H1 (cell line): Measurements from ENCODE around the gene CHST3. TPM values are rescaled to one million over a fixed set of nuclear protein-coding genes. Genes with fewer than 3 reads are reported as not detected.

Experiments
- CTCF ChIA-PET: fragments of 300-600 bp; sonication (Branson Sonifier 250); formaldehyde crosslinking; loops from one replicate; lab custom pipeline; 2021; ENCODE audit not compliant: partially characterized antibody; lab: Charles Lee
- POLR2A ChIA-PET: fragments of 300-600 bp; sonication (Branson Sonifier 250); formaldehyde crosslinking; loops from one replicate; lab custom pipeline; 2021; ENCODE audit warnings: inconsistent platforms; ENCODE audit not compliant: partially characterized antibody; lab: Charles Lee
- DNase-seq, 2 experiments: peaks; one replicate each; pipeline versions ENCODE4 v3.0.0 to v3.0.0-alpha.2; 2010 to 2022; ENCODE audit warnings: low spot score in 2 of 2, low read depth in 1 of 2, mixed read lengths in 1 of 2
- FAIRE-seq: peaks from 2 replicates; lab custom pipeline; 2011; peaks lifted over from hg19 to GRCh38; lab: Jason Lieb, UNC
- H2AFZ ChIP-seq: 2 replicates; pipeline ENCODE4 v1.8.1; 2012; ENCODE audit warnings: low read length, inconsistent platforms
- H2AK5ac ChIP-seq: 2 replicates; pipeline ENCODE4 v1.6.1; 2013; ENCODE audit warnings: low read depth, low read length
- H2BK120ac ChIP-seq: replicated peaks from 2 replicates; pipeline ENCODE3; 2013; ENCODE audit warnings: low read depth, low read length, inconsistent platforms
- H2BK12ac ChIP-seq: 2 replicates; pipeline ENCODE4 v1.6.1; 2013; ENCODE audit warnings: low read depth, low read length
- H2BK15ac ChIP-seq: 2 replicates; pipeline ENCODE4 v1.6.1; 2013; ENCODE audit warnings: low read length
- H2BK20ac ChIP-seq: 2 replicates; pipeline ENCODE4 v1.6.1; 2013; ENCODE audit warnings: low read length
- H2BK5ac ChIP-seq: 2 replicates; pipeline ENCODE4 v1.6.1; 2013; ENCODE audit warnings: low read depth, low read length
- H3K14ac ChIP-seq: 2 replicates; pipeline ENCODE4 v1.6.1; 2013; ENCODE audit warnings: inconsistent platforms; ENCODE audit not compliant: insufficient read length
- H3K18ac ChIP-seq: 2 replicates; pipeline ENCODE4 v1.6.1; 2013; ENCODE audit warnings: low read length; ENCODE audit errors: extremely low read depth
- H3K23ac ChIP-seq: 2 replicates; pipeline ENCODE4 v1.6.1; 2013; ENCODE audit warnings: inconsistent platforms; ENCODE audit not compliant: insufficient read length
- H3K23me2 ChIP-seq: 2 replicates; pipeline ENCODE4 v1.6.1; 2013; ENCODE audit warnings: low read depth, low read length
- H3K27ac ChIP-seq: 2 replicates; pipeline ENCODE4 v1.6.1; 2011; ENCODE audit warnings: low read depth, low read length, inconsistent platforms
- H3K27me3 ChIP-seq, 4 experiments: replicated peaks in 1 of 4; 1 replicate in 1 of 4; 2 replicates in 3 of 4; pipeline versions ENCODE4 v1.6.1 to v1.8.1; 2011 to 2013; ENCODE audit warnings: low read length in 3 of 4, mild to moderate bottlenecking in 3 of 4, inconsistent platforms in 2 of 4, mixed read lengths in 2 of 4, moderate library complexity in 1 of 4; ENCODE audit not compliant: control insufficient read depth in 3 of 4, insufficient read depth in 3 of 4; ENCODE audit errors: extremely low read depth in 1 of 4
- H3K36me3 ChIP-seq, 4 experiments: 2 replicates each; pipeline versions ENCODE4 v1.6.1 to v1.8.1; 2011 to 2013; ENCODE audit warnings: mild to moderate bottlenecking in 4 of 4, low read length in 3 of 4, moderate library complexity in 2 of 4, control low read depth in 1 of 4, inconsistent platforms in 1 of 4; ENCODE audit not compliant: insufficient read depth in 4 of 4, control insufficient read depth in 2 of 4
- H3K4ac ChIP-seq: replicated peaks from 2 replicates; pipeline ENCODE3; 2013; ENCODE audit warnings: low read length, low read depth, mixed read lengths, inconsistent platforms; ENCODE audit not compliant: insufficient read length
- H3K4me1 ChIP-seq, 4 experiments: replicated peaks in 1 of 4; 1 replicate in 1 of 4; 2 replicates in 3 of 4; pipeline versions ENCODE4 v1.6.1 to v1.8.1; 2011 to 2013; ENCODE audit warnings: low read length in 3 of 4, inconsistent platforms in 2 of 4, mixed read lengths in 1 of 4; ENCODE audit not compliant: insufficient read depth in 4 of 4, control insufficient read depth in 3 of 4
- H3K4me2 ChIP-seq, 2 experiments: 2 replicates each; pipeline versions ENCODE4 v1.6.1 to v1.8.1; 2011 to 2013; ENCODE audit warnings: low read depth in 2 of 2, low read length in 2 of 2, control low read depth in 1 of 2, inconsistent platforms in 1 of 2, mild to moderate bottlenecking in 1 of 2; ENCODE audit not compliant: insufficient read depth in 1 of 2
- H3K4me3 ChIP-seq, 4 experiments: fragments of 200-600, 300-600 bp in 1 of 4; sonication (generic), shearing (Covaris generic), sonication (Bioruptor Twin) in 1 of 4; 2 replicates each; pipeline versions ENCODE4 v1.5.1 to v1.8.1; 2011 to 2016; ENCODE audit warnings: low read length in 4 of 4, low read depth in 3 of 4, control low read depth in 2 of 4, inconsistent platforms in 2 of 4, mild to moderate bottlenecking in 2 of 4, mixed read lengths in 1 of 4, moderate library complexity in 1 of 4; ENCODE audit not compliant: insufficient read depth in 2 of 4; ENCODE audit errors: extremely low read depth in 1 of 4
- H3K56ac ChIP-seq: replicated peaks from 2 replicates; pipeline ENCODE3; 2013; ENCODE audit warnings: low read depth, mild to moderate bottlenecking, mixed read lengths, low read length, inconsistent platforms; ENCODE audit not compliant: insufficient read length
- H3K79me1 ChIP-seq: 2 replicates; pipeline ENCODE4 v1.6.1; 2013; ENCODE audit warnings: low read depth, low read length, control low read depth
- H3K79me2 ChIP-seq, 2 experiments: 2 replicates each; pipeline versions ENCODE4 v1.6.1 to v1.8.1; 2012 to 2013; ENCODE audit warnings: low read length in 2 of 2, mild to moderate bottlenecking in 2 of 2, inconsistent platforms in 1 of 2; ENCODE audit not compliant: insufficient read depth in 2 of 2, control insufficient read depth in 1 of 2
- H3K9ac ChIP-seq, 4 experiments: replicated peaks in 1 of 4; 1 replicate in 1 of 4; 2 replicates in 3 of 4; pipeline versions ENCODE4 v1.6.1 to v1.8.1; 2011 to 2013; ENCODE audit warnings: low read depth in 3 of 4, low read length in 3 of 4, control low read depth in 2 of 4, mild to moderate bottlenecking in 2 of 4, moderate library complexity in 2 of 4, inconsistent platforms in 1 of 4; ENCODE audit errors: extremely low read depth in 1 of 4
- H3K9me3 ChIP-seq, 2 experiments: 2 replicates each; pipeline versions ENCODE4 v1.6.1 to v1.8.1; 2012 to 2013; ENCODE audit warnings: mild to moderate bottlenecking in 2 of 2, moderate library complexity in 2 of 2, control low read depth in 1 of 2, inconsistent platforms in 1 of 2, low read depth in 1 of 2, low read length in 1 of 2, mixed read lengths in 1 of 2; ENCODE audit not compliant: insufficient read depth in 2 of 2
- H4K20me1 ChIP-seq, 2 experiments: replicated peaks in 1 of 2; 2 replicates each; pipeline versions ENCODE3 to v1.8.1; 2011 to 2013; ENCODE audit warnings: inconsistent platforms in 2 of 2, low read length in 2 of 2, mild to moderate bottlenecking in 1 of 2; ENCODE audit not compliant: insufficient read depth in 2 of 2, control insufficient read depth in 1 of 2
- H4K5ac ChIP-seq: 2 replicates; pipeline ENCODE4 v1.6.1; 2013; ENCODE audit warnings: low read length, low read depth, mixed read lengths, inconsistent platforms; ENCODE audit not compliant: insufficient read length
- H4K8ac ChIP-seq: 2 replicates; pipeline ENCODE4 v1.8.0; 2013; ENCODE audit warnings: mild to moderate bottlenecking, moderate library complexity, low read length, inconsistent platforms; ENCODE audit not compliant: insufficient read depth; ENCODE audit errors: extremely low read depth
- H4K91ac ChIP-seq: replicated peaks from 2 replicates; pipeline ENCODE3; 2013; ENCODE audit warnings: low read length, mixed read lengths, inconsistent platforms; ENCODE audit not compliant: insufficient read length
- ASH2L ChIP-seq: fragments of 200-600, 300-600 bp; sonication (generic); IDR thresholded peaks from one replicate; pipeline ENCODE4 v1.7.1; 2017; ENCODE audit warnings: low read length
- CBX5 ChIP-seq: fragments of 300-800, 300-1000 bp; sonication (generic); IDR thresholded peaks from 2 replicates; pipeline ENCODE4 v1.7.1; 2016; ENCODE audit warnings: antibody characterized with exemption, low read length, low read depth
- CTBP2 ChIP-seq: IDR thresholded peaks from 2 replicates; pipeline ENCODE4 v1.7.0; 2011; ENCODE audit warnings: borderline replicate concordance, mild to moderate bottlenecking, moderate library complexity, mixed read lengths, low read length; ENCODE audit not compliant: insufficient read depth, insufficient read length
- EP300 ChIP-seq, 2 experiments: IDR thresholded peaks; 1 replicate in 1 of 2; 2 replicates in 1 of 2; pipeline ENCODE4 v1.6.1; 2011 to 2012; ENCODE audit warnings: low read depth in 2 of 2, low read length in 2 of 2, mild to moderate bottlenecking in 2 of 2, borderline replicate concordance in 1 of 2, inconsistent platforms in 1 of 2, moderate library complexity in 1 of 2
- KDM4A ChIP-seq: IDR thresholded peaks from one replicate; pipeline ENCODE4 v1.7.1; 2012; ENCODE audit warnings: low read depth, mild to moderate bottlenecking, moderate library complexity, low read length, inconsistent platforms; ENCODE audit not compliant: severe bottlenecking
- KDM5A ChIP-seq: fragments of 200-600 bp; IDR thresholded peaks from 2 replicates; pipeline ENCODE4 v1.7.1; 2012; ENCODE audit warnings: mild to moderate bottlenecking, low read length, inconsistent platforms, mixed read lengths
- NANOG ChIP-seq: IDR thresholded peaks from 2 replicates; pipeline ENCODE4 v1.6.1; 2011; ENCODE audit warnings: low read length, low read depth, mild to moderate bottlenecking, inconsistent platforms; ENCODE audit not compliant: insufficient read depth, poor library complexity, severe bottlenecking
- POLR2A ChIP-seq, 2 experiments: IDR thresholded peaks; 1 replicate in 1 of 2; 2 replicates in 1 of 2; pipeline ENCODE4 v1.6.1; 2011; ENCODE audit warnings: low read depth in 2 of 2, low read length in 2 of 2, mild to moderate bottlenecking in 2 of 2; ENCODE audit errors: control extremely low read depth in 1 of 2
- RBBP5 ChIP-seq: IDR thresholded peaks from 2 replicates; pipeline ENCODE4 v1.7.1; 2012; ENCODE audit warnings: low read depth, mild to moderate bottlenecking, inconsistent platforms, low read length, moderate library complexity, borderline replicate concordance
- SAP30 ChIP-seq: fragments of 300-600 bp; sonication (generic); IDR thresholded peaks from 2 replicates; pipeline ENCODE4 v1.7.1; 2012; ENCODE audit warnings: low read length, moderate library complexity, mild to moderate bottlenecking, inconsistent platforms; ENCODE audit not compliant: insufficient read depth, insufficient replicate concordance
- SIX5 ChIP-seq: IDR thresholded peaks from 2 replicates; pipeline ENCODE4 v1.6.1; 2011; ENCODE audit warnings: mild to moderate bottlenecking, low read depth, low read length
- TAF1 ChIP-seq: IDR thresholded peaks from 2 replicates; pipeline ENCODE4 v1.6.1; 2011; ENCODE audit warnings: mild to moderate bottlenecking, low read depth, low read length
- USF2 ChIP-seq: IDR thresholded peaks from 2 replicates; pipeline ENCODE4 v1.6.1; 2011; ENCODE audit warnings: low read length, improper control_type of control experiment
- WGBS, 2 experiments: shearing (Covaris generic) in 1 of 2; methylation state at CpG; one replicate each; pipeline versions ENCODE4 v1.1.6 to v1.1.7; 2013 to 2015; ENCODE audit warnings: low lambda C conversion rate in 2 of 2, mixed read lengths in 2 of 2, inconsistent platforms in 1 of 2, low coverage in 1 of 2, missing lambda C conversion rate in 1 of 2; ENCODE audit not compliant: insufficient replicate concordance in 2 of 2, insufficient coverage in 1 of 2, insufficient read length in 1 of 2; ENCODE audit errors: extremely low coverage in 1 of 2, missing lambda C conversion rate in 1 of 2; 5-methylcytosine and 5-hydroxymethylcytosine counted together
- polyA plus RNA-seq, 7 experiments: library from polyadenylated mRNA; depleted of rRNA in 3 of 7; stranded (reverse) in 5 of 7; unstranded in 2 of 7; fragments of >200 nt in 5 of 7; fragments of 200-250 nt in 2 of 7; gene quantifications; 1 replicate in 5 of 7; 2 replicates in 1 of 7; 4 replicates in 1 of 7; pipeline versions ENCODE4 v1.2.1 to v1.2.3, GENCODE V29; 2011 to 2013; ENCODE audit warnings: missing spikeins in 2 of 7, mixed read lengths in 2 of 7
- total RNA-seq: library from RNA; stranded (reverse); fragmentation: NEBNext Ultra II Directional; extraction: Animal tissue kit (Norgen Biotek cat#: 25700); gene quantifications from 2 replicates; pipeline ENCODE4 v1.2.1, GENCODE V29; 2021

The CHST3 gene
- total and polyA plus RNA-seq, 2 of the 8 experiments (the other 6 are each of a cell fraction or from before 2014, with no cell fraction given) = 2.0 to 5.8 TPM

GRCh38 chr10:72056113-72056512, 91.9 kb downstream of the CHST3 start:
- CTCF ChIA-PET = interaction anchor here (1.0 to 8.2 kb wide), 3 partner anchors 6 to 100 kb away, joined by 3 to 77 read pairs (median 9); no protein-coding TSS in a partner anchor
- no peak overlapping the region for H2BK5ac ChIP-seq
- no peak overlapping the region for H3K18ac ChIP-seq
- POLR2A ChIA-PET = no interaction called here
- H3K9ac ChIP-seq = no peak overlapping the region
- no peak overlapping the region for H3K4me3 ChIP-seq
- no peak overlapping the region for H4K8ac ChIP-seq
- FAIRE-seq (no peak), DNase-seq (no peak)
- H3K14ac ChIP-seq = no peak overlapping the region
- no peak overlapping the region for H3K56ac ChIP-seq
- no peaks in the 10 kb centered on the region for H3K23me2 ChIP-seq
- H4K20me1 ChIP-seq = no peaks in the 10 kb centered on the region
- no peaks in the 10 kb centered on the region for H3K79me1 ChIP-seq
- no peak overlapping the region for H4K5ac ChIP-seq
- 92% methylated on average over 5 of the region's 5 CpGs; no CpG with 5 or more reads in 1 of the 2 experiments for WGBS, 2 experiments
- H2BK12ac ChIP-seq = no peak overlapping the region
- H2BK20ac ChIP-seq = no peak overlapping the region
- H3K36me3 ChIP-seq = no peaks in the 10 kb centered on the region
- H2BK15ac ChIP-seq = no peak overlapping the region
- no peak overlapping the region for H3K27ac ChIP-seq
- peaks cover 0 to 6% (median 5%) of the 10 kb centered on the region in 4 experiments; a peak in 4 of 7 replicates for H3K4me1 ChIP-seq
- no peak overlapping the region for H4K91ac ChIP-seq
- no peak overlapping the region for H2AK5ac ChIP-seq
- no peaks in the 10 kb centered on the region for H3K79me2 ChIP-seq
- H2BK120ac ChIP-seq = no peak overlapping the region
- H3K23ac ChIP-seq = no peak overlapping the region
- no peak overlapping the region for H2AFZ ChIP-seq
- no peak overlapping the region for H3K4ac ChIP-seq
- no peaks in the 10 kb centered on the region for H3K27me3 ChIP-seq
- H3K9me3 ChIP-seq = no peaks in the 10 kb centered on the region
- H3K4me2 ChIP-seq = no peak overlapping the region
- no peak for TF ChIP-seq USF2
- no peak for TF ChIP-seq SIX5
- no peak for TF ChIP-seq TAF1
- TF ChIP-seq NANOG = no peak
- no peak for TF ChIP-seq ASH2L
- no peak for TF ChIP-seq POLR2A (IDR thresholded peaks at IDR 0.05; ENCODE audit: control extremely low read depth in 1 of 2, low read depth in 2 of 2, low read length in 2 of 2)
- TF ChIP-seq KDM4A = no peak
- TF ChIP-seq CTBP2 = no peak
- TF ChIP-seq SAP30 = no peak
- TF ChIP-seq CBX5 = no peak
- TF ChIP-seq KDM5A = no peak
- TF ChIP-seq RBBP5 = no peak
- TF ChIP-seq EP300 (IDR thresholded peaks at IDR 0.05; ENCODE audit: borderline replicate concordance in 1 of 2, low read depth in 2 of 2, low read length in 2 of 2) = no peak
